ENCODE results near the gene ACCS.

ACCS gene

DNA sequence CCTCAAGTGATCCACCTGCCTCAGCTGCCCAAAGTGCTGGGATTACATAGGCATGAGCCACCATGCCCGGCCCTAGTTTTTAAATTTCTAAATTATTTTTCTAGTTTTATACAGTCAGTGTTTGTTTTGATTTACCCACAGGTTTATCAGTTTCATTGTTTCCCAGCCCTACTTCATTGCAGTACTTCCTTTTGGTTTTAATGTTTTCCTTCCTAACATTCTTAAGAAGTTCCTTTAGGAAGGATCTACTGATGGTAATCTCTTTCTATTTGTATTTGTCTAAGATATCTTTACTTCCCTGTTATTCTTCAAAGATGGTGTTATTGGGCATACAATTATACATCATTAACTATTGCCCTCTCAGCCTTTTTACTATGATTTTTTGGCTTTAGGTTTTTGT lies 24.5 kb downstream of the ACCS start:
- no peak for DNase-seq (ENCODE audit: low read depth)

DNA sequence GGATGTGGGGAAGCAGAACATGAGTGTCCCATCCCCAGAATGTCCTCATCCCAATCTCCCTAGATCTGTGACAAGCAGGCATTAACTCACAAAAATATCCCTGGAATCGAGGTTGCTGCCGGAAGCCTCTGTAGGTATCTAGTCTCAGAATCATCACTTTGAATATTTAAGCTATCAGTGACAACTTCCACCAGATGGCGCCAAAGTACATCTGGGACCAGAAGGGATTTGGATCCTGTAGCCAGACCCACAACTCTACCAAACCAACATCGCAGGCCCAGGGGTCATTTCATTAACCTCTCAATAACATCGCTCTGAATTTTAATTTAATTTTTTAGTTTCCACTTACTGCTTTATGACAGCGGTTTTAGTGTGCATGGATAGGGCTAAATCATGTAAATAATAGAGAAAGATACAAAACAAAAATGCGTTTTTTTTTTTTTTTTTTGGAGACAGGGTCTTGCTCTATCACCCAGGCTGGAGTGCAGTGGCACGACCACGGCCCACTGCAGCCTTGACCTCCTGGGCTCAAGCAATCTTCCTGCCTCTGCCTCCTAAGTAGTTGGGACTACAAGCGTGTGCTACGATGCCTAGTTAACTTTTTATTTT lies 28.3 kb downstream of the ACCS start:
- peak; percentile 69 for DNase-seq (ENCODE audit: low read depth)

DNA sequence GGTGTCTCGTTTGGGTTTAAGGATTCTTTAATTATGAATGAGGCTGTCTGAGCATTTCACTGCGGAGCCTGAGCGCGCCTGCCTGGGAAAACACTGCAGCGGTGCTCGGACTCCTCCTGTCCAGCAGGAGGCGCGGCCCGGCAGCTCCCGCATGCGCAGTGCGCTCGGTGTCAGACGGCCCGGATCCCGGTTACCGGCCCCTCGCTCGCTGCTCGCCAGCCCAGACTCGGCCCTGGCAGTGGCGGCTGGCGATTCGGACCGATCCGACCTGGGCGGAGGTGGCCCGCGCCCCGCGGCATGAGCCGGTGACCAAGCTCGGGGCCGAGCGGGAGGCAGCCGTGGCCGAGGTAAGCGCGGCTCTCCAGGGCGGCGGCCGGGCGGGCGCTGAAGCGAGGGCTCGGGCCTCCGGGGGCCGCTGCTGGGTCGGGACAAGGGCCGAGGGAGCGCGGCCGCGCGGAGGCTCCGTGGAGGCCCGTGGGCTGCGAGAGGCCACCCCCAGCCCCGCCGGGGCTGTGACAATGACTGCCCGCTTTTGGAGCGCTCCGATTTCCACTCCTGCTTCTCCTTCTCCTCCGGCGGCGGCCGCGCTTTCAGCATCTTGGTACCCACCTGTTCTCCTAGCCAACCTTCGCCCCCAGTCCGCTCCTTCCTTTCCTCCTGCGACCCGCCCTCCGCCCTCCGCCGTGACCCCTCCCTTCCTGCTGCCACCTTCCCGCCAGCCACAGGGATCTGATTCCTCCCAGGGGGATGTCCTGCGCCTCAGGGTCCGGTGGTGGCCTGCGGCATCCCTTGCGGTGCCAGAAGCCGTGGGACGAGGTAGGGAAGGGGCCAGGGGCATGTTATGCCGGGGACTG lies 29.7 kb downstream of the ACCS start, which contains the start of gene EXT2:
EXT2 (plus strand) TSS at position 173 of the 854 bp plus-strand sequence. CDS start 12,035 bp downstream, outside the sequence.
- peak; percentile 80 for DNase-seq (ENCODE audit: low read depth)

DNA sequence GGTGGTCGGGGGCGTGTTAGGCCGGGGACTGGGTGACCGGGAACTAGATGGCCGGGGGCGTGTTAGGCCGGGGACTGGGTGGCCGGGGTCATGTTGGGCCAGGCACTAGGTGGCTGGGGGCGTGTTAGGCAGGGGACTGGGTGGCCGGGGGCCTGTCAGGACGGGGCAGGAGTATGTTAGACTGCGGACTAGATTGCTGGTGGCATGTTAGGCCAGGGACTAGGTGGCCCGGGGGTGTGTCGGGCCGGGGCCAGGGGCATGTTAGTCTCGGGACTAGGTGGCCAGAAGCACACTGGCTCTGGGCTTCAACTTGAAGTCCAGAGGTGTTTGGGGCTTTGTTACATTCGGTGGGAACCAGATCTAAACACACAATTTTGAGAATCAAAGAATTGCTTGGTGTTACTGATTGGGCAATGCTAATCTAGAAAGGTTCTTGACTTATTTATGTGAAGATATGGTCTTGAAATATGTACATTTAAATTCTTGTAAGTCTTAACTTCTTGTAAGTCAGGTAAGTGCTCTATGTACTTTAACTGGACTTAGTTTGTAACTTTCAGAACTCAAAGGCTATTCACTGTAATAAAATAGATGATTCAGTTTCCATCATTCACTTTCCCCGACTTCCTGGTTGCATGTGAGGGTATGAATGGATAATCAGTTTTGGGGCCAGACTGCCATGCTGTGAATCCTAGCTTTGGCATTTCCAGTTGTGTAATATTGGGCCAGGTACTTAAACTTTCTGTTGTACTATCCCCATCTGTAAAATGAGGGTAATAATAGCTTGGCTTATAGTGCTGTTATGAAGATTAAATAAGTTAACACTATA lies 30.5 kb downstream of the ACCS start:
- DNase-seq (ENCODE audit: low read depth): no peak

DNA sequence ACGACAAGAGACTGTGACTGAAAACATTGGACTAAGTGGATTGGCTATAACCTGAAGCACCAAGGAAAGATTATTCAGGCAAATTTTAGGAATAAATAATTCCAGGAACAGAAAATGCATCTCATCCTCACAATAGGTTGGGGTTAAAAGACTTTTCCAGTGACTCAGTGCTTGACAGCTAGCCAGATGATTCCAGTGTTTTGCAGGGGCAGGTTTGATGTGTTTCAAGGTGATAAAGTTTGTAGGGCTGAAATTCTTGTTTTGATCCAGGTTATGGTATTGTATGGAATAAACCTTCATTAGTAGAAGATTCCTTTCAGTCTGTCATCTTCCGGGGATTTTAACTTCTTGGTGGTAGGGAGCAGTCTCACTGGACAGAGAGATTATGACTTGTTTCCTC lies 31.8 kb downstream of the ACCS start:
- DNase-seq (ENCODE audit: low read depth): no peak

DNA sequence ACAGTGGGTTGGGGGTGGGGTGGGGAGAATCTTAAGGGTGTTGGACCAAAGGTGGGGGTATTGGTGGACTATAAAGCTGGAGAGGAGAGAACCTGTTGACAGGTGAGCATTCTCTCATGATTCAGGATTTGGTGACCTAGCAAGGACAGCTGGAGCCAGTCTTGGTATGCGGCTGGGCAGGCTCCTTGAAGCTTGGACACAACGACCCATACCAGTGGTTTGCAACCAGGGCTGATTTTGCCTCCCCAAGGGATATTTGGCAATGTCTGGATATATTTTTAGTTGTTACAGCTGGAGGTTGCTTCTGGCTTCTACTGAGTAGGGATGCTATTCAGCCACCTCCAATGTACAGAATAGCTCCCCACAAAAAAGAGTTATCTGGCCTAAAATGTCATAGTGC lies 35.0 kb downstream of the ACCS start:
- no peak for DNase-seq (ENCODE audit: low read depth)

DNA sequence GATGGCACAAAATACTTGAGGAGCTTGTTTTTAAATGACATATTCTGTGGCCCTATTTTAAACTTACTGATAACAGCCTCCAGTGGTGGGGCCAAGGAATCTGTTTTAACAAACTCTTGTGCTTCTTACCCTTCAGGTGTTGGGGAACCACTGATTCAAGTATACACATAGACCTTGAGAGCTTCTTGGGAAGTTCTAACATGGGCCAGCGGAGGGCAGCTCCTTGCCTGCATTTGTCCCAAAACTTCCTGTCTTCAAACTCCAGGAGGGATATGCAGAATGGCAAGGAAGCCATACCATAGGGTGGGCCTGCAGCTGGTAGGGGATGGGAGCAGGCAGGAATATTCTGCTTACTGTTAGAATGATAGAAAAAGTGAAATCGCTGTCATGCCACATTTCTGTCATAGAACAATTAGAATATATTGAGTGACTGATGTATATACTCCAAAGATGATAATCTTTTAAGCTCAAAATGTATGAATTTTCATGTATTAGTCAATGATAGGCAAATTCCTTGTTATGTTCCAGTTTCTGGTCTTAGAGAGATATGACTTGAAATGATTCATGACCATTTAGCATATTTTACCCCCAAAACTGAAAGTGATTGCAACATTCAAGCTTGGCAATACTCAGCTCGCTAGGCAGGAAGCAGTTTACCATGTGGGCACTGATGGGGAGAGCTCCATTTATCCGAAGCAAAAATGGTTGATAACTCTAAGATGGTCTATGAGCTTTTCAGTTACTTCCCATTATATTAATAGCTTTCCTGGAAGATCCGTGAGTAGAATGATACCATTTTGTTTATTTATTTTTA lies 38.6 kb downstream of the ACCS start:
- no peak for DNase-seq (ENCODE audit: low read depth)

DNA sequence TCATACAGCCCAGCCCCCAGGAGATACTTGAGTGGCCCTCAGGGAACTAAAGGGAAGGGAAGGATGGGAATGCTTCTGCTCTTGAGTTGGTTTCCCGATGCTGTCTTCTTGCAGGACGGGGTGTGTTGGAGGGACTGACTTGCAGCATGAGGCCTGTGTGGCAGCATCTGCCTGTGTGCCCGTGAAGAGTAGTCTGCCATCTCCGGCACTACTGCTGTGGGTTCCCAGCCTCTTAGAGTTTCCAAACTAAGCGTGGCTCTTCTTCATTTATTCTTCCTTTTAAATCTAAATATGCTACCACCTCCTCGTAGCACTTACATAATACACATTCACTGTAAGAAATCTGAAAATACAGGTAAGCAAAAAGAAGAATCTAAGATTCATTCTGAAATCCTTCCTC lies 42.2 kb downstream of the ACCS start:
- no peak for DNase-seq (ENCODE audit: low read depth)

DNA sequence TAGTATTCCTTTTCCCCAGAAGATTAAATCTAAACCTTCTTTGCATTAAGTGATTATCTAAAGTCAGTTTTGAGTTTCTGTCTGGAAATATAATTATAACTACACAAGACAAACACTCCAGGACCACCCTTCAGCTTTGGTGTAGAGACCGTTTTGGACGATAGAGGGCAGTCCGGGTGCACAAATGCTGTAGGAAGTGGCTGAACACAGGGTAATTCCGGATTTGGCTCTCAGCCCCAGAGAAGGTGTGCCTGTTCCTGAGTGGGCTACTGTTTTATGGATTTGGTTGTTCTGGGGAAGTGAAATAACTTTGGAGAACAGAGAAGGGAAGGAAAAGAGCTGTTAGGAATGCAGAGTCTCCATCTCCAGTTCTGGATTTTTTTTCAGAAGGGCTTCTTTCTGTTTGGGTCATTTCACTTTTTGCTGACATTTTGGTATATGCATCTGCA lies 44.2 kb downstream of the ACCS start:
- peak; percentile 39 for DNase-seq (ENCODE audit: low read depth)

DNA sequence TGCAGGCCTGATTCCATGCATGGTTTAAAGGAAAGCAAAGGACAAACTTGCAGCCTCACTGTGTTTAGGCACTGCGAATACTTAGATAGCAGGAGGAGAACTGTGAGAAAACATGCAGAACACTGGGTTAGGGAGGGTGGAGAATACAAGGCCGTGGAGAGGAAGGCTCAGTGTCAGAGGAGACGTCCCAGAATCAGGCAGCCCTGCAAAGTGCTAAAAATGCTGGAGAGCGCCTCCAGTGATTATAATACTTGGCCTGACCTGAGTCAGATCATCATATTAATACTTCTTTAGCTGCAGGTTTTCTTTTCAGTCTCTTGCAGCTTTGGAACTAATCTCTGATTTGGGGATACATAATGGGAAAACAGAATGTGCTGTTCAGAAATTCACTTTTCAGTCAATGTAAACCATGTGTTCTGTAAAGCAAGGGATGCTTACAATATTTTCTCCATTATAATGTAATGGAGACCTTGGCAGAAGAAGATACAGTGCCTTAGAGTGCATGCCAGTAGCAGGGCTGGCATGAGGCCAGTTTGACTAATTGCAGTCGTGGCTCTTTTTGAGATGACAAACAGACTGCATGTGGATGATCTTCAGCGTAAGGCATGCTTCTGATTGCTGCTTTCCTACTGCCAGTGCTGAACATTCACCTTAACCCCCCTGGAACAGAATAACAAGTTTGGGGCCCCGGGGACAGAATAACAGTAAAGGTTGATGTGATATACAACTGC lies 46.2 kb downstream of the ACCS start:
- DNase-seq (ENCODE audit: low read depth): no peak

DNA sequence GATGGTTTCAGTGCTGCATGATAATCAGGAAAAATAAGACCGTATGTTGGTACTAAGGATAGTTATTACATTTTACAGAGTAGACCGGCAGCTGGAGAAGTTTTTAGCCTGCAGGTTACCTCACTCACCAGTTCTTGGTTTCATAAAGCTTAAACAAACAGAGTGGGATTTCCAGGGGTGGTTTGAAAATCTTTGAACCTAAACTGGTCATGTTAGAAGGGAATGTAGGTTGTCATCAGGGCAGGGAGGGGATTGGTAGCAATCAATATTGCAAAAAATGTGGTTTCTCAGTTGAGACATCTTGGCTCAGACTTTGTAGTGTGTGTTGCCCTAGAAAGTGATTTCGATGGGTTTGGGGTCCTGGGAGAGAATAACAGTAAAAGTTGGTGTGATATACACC lies 46.9 kb downstream of the ACCS start:
- DNase-seq (ENCODE audit: low read depth): no peak

DNA sequence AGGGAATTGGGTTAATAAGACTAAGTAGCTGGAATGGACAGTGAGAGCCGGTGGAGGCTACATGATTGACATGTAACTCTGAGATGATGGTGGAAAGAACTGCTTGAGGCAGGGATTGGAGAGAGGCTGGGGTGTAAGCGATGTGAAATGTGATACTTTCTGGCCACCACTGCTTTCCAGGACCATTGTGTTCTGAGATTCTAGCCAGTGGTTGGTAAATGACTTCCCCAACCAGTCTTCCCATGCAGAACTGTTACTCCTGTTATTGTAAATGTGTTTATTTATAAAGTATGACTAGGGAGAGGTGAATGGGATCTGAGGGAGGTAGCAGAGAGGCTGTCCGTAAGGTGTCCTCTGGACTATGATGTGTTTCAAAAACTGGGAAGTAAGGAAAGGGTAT lies 47.5 kb downstream of the ACCS start:
- DNase-seq (ENCODE audit: low read depth): no peak

DNA sequence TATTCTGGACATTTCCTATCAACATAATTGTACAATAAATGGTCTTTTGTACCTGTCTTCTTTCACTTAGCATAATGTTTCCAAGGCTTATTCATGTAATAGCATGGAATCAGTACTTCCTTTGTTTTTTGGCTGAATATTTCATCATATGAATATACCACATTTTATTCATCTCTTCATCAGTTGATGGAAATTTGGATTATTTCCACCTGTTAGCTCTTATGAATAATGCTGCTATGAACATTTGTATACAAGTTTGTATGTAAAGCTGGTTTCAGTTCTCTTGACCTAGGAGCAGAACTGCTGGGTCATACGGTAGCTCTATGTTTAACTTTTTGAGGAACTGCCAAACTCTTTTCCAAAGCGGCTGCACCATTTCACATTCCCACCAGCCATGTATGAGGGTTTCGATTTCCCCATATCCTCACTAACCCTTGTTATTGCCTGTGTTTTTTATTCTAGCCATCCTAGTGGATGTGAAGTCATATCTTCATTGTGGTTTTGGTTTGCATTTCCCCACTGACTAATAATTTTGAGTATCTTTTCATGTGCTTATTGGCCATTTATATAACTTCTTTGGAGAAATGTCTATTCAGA lies 50.3 kb downstream of the ACCS start:
- DNase-seq (ENCODE audit: low read depth): no peak

DNA sequence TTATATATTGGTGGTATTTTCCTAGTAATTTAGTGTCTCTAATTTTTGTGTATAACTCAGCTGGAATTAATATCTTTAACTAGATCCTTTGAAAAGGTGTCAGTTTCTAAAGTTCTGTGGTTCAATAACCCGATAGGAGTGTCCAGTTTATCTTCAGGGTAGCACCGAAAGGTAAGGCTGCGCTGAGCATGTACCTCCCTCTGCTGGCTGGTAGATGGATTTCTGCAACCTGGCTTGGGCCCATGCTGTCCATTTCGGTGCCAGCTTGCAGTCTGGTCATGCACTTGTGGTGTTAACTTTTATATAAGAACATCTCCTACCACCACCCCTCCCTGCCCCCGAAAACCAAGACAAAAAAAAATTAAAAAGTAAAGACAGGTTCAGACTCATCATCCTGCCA lies 54.1 kb downstream of the ACCS start:
- no peak for DNase-seq (ENCODE audit: low read depth)

DNA sequence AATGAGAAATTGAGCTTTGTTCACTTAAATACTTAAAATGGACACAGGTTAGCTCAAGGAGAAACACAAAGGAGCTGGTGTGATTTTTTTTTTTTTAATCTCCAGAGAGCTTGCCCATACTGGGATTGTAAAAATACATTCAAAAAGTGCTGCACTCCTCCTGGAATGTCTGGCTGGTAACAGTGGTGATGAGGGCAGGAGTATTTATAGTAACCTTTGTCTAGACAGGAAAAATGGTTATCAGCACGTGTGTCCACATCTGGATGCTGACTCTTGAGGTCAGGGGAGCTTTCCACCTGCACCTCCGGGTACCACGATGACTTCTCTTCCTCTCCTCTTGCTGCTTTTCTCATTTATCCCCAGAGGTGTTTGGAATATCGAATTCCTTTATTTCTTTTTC lies 59.5 kb downstream of the ACCS start:
- DNase-seq (ENCODE audit: low read depth): no peak

DNA sequence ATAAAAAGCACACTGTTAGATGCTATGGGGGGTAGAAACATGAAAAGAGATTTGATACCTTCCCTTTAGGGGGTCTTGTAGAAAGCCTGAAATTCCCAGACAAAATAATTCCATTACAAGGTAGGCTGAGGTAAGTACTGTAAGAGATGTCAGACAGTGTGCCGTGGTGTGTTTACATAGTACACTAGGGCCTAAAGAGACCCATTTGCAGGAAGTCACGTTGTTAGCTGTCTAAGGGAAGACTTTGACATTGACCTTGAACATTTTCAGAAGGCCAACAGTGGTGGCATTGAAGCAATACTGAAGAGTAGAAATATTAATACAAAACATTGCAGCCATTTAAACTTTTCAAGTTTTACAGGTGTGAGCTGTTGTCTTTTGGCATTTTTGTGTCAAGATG lies 60.2 kb downstream of the ACCS start:
- no peak for DNase-seq (ENCODE audit: low read depth)

DNA sequence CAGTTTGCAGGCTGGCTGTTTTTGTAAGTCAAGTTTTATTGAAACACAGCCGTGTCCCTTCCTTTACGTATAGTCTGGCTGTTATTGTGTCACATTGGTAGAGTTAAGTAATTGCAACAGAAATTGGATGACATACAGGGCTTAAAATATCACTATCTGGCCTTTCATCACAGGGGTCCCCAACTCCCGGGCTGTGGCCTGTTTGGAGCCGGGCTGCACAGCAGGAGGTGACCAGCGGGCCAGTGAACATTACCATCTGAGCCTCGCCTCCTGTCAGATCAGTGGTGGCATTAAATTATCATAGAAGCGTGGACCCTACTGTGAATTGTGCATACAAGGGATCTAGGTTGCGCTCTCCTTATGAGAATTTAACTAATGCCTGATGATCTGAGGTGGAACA lies 61.1 kb downstream of the ACCS start:
- DNase-seq (ENCODE audit: low read depth): no peak

DNA sequence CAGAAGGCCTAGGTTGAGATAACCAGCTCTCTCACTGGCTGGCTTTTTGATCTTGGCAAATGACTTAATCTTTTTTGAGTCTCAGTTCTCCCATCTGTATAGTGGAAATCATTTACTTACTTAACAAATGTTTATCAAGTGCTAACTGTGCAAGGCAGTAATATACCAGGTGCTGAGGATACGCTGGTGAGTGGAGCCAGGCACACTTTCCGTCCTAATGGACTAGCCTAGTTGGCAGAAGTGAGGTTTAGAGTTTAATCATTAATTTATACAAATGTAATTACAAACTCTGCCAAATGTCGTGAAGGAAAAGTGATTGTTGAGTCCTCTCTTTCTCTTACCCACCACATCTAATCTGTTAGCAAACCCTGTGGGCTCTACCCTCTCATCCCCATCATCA lies 62.7 kb downstream of the ACCS start:
- no peak for DNase-seq (ENCODE audit: low read depth)

DNA sequence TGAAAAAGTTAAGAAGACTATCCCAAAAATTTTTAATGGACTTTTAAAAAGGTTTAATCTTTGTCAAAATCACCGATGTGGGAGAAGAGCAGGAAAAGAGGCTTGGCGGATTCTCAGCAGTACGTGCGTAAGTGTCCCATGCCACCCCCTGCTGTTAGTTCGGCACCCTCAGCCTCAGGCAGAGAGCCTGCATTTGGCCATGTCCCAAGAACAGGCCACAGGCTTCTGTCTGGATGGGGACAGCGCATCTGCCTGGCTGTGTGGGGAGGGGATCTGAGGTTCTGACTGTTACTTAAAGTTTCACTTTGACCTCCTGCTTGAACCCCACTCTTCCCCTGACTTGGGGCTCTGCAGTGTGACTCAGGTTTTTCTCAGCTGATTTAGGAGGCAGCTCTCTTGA lies 64.7 kb downstream of the ACCS start:
- no peak for DNase-seq (ENCODE audit: low read depth)

DNA sequence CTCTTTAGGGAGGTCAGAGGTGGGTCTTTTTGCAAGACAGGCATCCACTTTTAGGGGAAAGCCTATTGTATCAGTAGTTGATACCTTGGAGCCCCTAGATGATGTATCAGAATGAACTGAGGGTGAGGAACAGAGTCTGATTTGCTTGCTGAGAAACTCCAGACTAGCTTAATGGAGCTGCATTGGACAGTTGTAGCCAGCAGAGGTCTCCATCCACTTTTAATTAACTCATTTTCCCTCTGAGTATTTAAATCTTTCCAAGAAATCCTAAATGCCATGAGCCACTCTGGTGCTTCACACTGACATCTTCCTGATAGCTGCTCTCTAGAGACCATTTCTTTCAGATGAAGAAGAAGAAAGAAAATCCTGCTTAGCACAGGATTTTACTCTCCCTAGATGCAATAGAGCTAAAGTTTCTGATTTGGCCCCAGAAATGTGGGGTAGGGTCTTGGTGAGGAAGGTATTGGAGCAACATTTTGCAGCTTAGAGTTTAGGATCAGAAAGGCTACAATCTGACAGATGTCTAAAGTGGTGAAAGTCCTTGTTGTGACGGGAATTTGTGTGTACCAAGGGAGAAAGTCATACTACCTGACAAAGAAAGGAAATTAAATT lies 67.4 kb downstream of the ACCS start:
- no peak for DNase-seq (ENCODE audit: low read depth)

All from activated T-cell treated with anti-CD3 and anti-CD28 coated beads for 1 hour (primary cell).